Superior temporal gyrus (tissue), 1 donor: ENCODE measurements around the gene RABL2B.

Source experiments
- DNase-seq: peaks from one replicate; pipeline ENCODE4 v3.0.0-alpha.2; 2016; ENCODE audit errors: extremely low spot score

The RABL2B gene

GRCh38 chr22:50722716-50723428 lies 60.6 kb downstream of the RABL2B start:
- DNase-seq, result no peak

- DNase-seq, result no peak
These were observed 61.3 kb downstream of the RABL2B start for GRCh38 chr22:50722048-50722701.

- DNase-seq, result no peak
These were observed 62.1 kb downstream of the RABL2B start for GRCh38 chr22:50721257-50721844.

- DNase-seq, result no peak
These were observed 62.9 kb downstream of the RABL2B start for GRCh38 chr22:50720301-50721256.

GRCh38 chr22:50719814-50720300 lies 63.6 kb downstream of the RABL2B start:
- no peak for DNase-seq

GRCh38 chr22:50718352-50718709 lies 65.1 kb downstream of the RABL2B start:
- no peak for DNase-seq

GRCh38 chr22:50717709-50718351 lies 65.6 kb downstream of the RABL2B start:
- DNase-seq, result no peak
